ENCODE results near the gene EFCAB3. TPM values are rescaled to one million over a fixed set of nuclear protein-coding genes. Genes with fewer than 3 reads are reported as not detected.

EFCAB3 gene
- not detected in 2 replicates for total RNA-seq (2014; rRNA removed; shearing (Covaris generic))

DNA sequence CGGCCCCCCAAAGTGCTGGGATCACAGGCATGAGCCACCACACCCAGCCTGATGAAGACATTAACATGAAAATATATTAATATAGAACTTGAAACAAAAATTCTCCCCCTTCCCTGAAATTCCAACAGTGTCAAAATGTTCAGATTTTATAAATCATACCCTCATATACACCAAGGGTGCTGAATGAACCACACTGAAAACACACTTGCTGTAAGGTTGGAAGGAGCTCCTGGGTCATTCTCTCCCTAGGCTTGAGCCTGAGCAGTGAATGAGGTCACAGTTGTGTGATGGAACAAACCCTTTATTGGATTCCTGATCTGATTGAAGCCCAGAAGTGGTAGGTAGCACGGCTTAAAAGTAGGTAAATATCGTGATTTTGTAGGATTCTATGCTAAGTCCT lies at the start of gene EFCAB3:
Gene EFCAB3, plus strand, starts transcription at position 301 of the 400 bp plus-strand sequence. CDS start 2,427 bp downstream, outside the sequence.

DNA sequence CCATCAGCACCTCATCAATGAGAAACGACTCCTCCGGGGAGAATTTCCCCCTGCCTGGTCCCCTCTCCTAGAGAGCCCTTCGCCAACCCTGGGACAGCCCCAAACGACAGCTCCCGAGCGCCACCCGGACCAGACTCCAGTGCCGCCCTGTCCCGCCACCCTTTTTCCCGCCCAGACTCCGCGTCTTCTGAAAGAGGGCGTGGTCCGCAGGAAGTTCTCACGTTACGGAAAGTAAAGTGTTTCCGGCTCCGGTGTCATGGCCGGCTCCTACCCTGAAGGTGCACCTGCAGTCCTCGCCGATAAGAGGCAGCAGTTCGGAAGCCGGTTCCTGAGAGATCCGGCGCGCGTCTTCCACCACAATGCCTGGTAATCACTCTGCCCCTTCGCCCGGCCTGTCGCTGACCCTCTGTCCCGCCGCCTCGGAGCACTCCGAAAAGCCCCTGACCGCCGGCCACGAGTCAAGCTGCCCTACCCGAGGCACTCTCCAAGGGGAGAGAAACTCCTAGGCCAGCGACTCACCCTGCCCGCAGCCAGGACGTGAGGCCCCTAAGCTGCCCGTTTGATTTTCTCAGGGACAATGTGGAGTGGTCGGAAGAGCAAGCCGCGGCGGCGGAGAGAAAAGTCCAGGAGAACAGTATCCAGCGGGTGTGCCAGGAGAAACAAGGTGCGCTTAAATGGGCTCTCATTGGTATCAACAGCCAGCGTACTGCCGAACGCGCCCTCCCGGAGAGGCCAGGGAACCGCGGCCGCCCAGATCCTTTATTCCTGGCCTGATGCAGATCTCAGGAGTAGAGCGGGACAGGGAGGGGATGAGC lies 43.5 kb downstream of the EFCAB3 start, which contains the start of gene METTL2A:
Gene METTL2A, plus strand, starts transcription at position 251 of the 815 bp plus-strand sequence. Its CDS starts 6 bp downstream, at position 257.

Small RNA genes within 50 kb of the gene (small RNA-seq; reads per million reads assigned to genes)
- not detected for gene RNU7-52P

Other genes with a start within 250 kb of the EFCAB3 start
- gene METTL2A, start 43.3 kb downstream of the EFCAB3 start, total RNA-seq (2014; rRNA removed; shearing (Covaris generic)): 26.5 and 28.5 TPM in 2 replicates
- gene TLK2, start 98.3 kb downstream of the EFCAB3 start, total RNA-seq (2014; rRNA removed; shearing (Covaris generic)): 40.7 and 41.2 TPM in 2 replicates
- gene MRC2, start 247.1 kb downstream of the EFCAB3 start, total RNA-seq (2014; rRNA removed; shearing (Covaris generic)): 52.9 and 56.8 TPM in 2 replicates

Data from A375 (cell line).